NCI-H1930 (cell line): ENCODE measurements around the gene PITX3.
"Not testable (repeated sequence)": the region's sequence is repeated elsewhere in the genome, so short reads cannot be mapped to it uniquely, and the experiment has no call there.

Source experiments
- DNase-seq, 2 experiments: peaks; one replicate each; lab custom pipeline; 2025; lab: John Stamatoyannopoulos, UW

Gene PITX3

DNA sequence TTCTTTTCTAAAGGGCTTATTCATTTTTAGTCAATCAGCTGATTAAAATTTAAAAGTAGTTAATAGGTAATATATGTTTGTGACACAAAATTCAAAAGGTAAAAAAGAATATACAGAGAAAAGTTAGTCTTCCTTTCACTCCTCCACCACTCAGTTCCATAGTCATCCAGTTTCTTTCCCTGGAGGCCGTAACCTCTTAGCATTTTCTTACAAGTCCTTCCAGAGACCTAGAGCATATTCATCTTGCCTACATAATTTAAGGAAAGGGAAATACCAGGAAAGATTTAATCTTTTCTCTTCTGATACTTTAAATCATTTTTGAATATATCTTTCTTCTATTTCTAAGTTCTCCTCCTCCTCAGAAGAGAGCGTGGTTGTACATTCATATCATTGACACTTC, 14.1 kb upstream of the PITX3 start:
- no peak for DNase-seq

DNA sequence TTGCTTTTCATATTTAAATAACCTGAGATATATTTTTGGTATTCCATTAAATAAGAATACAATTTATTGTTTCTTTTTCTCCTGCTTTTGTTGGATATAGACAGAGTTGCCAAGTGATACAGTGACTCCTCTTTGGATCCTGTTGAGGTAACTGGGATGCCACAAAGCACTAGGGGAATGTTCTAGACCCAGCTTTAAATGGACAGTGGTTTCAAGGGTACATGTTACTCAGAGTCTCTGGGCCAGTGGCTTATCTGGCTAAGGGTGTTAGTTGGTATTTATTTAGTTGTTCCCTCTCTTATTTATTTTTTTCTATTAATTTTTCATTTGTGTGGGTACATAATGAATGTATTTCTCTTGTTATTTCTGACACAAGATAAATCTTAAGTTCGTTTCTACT, 13.1 kb upstream of the PITX3 start:
- no peak for DNase-seq

DNA sequence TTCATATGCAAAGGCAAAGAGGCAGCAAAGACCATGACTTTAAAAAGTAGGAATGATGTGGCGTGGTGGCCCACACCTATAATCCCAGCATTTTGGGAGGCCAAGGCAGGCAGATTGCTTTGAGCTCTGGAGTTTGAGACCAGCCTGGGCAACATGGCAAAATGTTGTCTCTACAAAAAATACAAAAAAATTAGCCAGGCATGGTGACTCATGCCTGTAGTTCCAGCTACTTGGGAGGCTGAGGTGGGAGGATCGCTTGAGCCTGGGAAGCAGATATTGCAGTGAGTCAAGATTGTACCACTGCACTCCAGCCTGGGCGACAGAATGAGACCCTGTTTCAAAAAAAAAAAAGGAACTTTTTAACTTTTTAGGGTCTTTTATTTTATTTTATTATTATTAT, 11.2 kb upstream of the PITX3 start:
- not testable (repeated sequence) for DNase-seq

DNA sequence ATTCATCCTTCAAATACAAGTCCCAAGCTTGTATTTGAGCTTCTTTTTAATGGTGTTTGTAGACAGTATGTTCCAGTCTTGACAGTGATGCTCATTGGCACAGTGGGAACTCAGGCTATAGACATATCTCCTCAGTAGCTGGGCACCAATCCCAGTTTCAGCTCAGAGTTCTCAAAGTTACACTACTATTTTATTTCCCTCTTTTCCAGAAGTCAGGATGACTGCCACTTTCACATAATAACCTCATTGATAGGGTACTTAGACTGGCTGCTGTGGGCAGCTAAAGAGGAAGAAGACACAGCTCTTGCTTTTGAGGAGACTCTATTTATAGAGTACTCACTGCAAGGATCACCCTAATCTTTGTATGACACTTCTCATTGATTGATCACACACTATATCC, 6.4 kb upstream of the PITX3 start:
- no peak for DNase-seq

DNA sequence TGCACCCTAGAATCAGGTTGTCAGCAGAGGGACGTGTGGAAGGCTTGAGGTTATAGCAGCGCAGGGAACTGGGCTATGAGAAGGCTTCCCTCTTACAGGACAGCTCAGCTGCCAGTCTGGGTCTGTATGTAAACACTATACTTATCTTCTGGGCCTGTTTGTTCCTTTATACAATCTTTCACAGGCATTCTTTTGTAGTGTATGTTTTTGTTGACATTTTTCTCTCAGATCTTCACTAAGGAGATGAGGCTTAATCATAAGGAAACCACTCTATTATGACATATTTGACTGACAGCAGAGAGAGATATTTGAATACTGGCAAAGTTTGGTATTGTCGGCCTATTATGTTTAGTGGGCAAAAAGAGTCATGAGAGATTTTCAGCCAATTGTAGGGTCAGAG, 4.9 kb upstream of the PITX3 start:
- DNase-seq: no peak

DNA sequence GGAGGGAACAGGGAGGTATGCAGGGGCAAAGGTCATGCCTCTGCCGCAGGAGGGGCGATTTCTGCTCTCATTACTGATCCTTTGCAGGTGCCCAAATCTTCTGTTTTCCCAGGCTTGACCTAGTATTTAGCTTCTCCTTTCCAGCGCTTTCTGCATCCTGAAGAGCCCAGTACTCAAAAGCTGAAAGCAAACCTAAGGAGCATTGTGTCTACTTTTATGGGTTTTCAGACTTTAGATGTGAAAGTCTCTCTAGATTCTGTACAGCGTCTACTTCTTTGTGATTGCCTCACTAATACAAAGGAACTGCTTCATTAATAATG, 4.6 kb upstream of the PITX3 start:
- DNase-seq: no peak

DNA sequence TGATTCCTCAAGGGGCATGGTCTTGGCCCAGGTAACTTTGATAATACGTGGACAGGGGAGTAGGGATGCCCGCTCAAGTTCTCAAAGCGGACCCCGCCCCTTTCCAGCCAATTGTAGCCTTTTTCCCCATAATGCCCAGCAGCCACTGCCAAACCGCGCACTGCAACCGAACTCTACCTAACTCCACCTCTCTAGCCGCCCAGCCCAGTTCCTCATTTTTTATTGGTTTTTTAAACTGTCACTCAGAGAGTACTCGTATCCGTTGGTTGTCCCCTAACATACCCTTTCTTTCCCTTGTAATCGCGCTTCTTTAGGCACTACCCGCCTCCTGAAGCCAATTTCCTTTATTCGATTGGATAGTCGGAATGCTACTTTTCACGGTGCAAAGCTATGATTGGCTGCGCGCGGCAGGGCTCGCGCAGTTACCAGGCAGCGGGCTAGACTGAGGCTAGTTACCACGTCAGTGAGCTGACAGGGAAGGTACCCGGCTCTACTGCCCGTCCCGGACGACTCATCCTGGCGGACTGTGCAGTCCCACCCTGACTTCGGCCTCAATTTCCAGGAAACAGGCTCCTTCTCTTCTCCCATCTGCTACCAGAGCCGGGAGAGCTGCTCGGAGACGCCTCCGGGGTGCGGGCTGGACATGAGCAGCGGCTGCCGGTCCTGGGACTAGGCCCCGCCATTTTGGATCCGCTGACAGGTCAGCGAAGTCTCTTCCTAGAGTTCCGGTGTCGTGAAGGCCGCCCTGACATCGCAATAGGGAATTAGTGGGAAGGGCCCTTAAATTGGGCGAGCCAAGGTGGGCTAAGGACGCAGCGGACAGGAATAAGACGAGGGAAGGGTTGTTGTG, 4.0 kb upstream of the PITX3 start, which contains the start of gene GBF1:
GBF1 (plus strand) TSS at position 451 of the 850 bp plus-strand sequence. CDS start 13,407 bp downstream, outside the sequence.
- peak; percentile 94 to 97 for DNase-seq

DNA sequence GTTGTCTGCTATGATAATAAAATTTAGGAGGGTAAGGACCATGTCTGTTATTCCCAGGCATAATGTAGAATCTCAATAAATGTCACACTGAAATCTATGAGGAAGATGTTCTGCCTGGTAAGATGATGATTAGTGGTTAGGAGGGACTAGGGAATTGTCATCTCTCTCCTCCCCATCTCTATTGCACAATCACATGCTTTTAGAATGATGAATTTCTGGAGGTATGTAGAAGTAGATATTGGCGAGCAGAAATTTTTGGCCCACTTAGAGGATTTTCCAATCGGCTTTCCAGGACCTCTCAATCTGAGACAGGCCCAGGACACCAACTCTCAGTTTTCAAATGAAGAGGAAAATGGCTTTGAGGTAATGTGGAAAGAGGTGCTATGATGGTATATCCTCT, 2.0 kb upstream of the PITX3 start:
- DNase-seq: no peak

DNA sequence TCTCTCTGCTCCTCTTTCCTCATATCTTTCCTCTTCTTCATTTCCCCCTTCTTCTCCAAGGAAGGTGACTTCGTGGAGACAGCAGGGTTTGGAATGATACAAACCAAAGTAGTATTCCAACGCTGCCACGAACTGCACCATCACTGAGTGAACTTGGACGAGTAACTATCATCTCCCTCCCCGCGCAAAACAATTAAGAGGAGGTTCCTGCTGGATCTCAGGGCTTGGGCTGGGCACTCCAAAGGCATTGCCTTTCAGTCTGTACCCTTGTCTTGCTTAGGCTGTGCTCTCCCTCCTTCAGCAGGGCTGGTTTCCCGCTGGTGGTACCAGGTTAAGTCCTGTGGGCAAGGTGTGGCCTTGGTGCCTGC, 790 bp upstream of the PITX3 start:
- no peak for DNase-seq

DNA sequence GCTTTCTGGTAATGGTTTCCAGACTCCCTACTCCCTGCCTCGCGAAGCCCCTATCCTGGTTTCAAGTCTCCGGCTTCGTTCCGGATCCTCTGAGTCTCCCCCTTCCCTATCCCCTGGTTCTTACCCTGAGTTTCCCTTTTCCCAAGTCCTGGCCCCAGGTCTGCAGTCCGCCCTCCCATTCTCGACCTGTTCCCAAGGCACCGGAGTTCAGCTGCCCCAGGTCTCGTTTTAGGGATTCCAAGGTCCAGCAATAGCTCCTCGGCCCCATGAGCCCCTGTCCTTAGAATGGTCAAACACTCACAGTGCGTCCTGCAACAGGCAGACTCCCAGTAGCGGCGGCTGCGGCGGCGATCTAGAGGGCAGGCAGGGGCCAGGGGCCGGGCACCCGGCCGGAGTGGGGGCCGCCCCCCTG, 274 bp downstream of the PITX3 start:
- DNase-seq: no peak

DNA sequence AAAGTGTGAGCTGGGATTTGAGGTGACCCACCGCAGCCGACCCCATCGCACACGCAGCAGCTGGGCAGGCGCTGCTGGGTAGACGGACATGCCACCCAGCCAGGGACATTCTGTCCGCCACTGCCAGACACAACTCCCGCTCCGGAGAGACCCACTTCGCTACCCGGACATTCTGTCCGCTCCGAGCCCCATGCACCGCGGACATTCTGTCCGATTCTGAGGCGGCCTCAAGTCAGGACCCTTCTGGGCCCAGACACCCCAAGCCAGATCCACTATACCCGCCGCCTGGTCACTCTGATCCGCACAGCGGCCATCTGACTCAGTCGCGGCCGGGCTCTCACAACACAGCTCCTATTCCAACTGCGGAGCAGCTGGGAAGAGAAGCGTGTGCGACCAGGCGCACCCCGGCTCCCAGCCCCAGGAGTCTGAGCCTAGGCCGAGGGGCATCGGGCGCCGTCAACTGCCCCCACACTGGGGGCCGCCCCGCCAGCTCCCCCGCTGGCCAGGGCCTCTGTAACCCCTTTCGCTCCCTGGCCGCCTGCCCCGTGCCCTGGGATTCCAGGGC, 763 bp downstream of the PITX3 start:
- no peak for DNase-seq

DNA sequence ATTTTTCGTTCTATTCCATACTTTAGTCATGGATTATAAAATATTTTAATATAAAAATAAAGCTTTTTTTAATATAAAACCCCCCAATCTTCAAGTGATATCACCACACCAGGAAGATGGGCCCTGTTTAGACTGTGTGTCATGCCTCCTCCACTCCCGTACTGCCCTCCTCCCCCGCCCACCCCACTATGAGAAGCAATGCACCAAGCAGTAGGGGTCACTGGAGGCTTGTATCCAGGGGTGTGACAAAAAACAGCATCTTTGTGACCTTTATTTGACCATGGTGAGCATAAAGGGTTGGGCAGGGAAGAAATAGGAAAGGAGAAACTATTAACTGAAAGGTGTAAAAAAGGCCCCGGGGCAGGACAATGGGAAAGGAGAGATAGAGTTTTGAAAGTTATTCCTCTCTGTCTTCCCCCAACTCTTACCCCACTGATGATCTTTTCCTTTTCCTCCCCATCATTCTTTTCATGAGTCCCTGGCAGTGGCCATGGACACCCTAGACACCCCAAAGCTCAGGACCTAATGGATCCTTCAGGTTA, 3.5 kb downstream of the PITX3 start:
- DNase-seq: no peak

DNA sequence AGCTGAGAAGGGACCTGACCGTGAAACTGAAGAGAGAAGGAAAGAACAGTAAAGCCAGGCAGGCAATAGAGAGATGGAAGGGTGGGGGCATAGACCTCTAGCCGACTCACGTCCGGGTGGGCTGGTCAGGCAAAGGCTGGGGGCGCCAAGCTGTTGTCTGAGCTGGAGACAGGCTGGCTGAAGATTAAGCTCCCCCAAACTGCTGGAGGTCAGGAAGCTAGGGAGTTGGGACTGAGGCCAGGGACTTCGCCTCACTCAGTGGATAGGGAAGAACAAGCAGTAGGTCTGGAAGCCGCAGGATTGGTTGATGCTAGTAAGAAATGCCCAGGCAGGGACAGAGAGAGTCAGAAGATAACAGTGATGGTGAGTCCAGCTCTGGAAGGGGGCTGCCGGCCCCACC, 5.3 kb downstream of the PITX3 start:
- DNase-seq: no peak

DNA sequence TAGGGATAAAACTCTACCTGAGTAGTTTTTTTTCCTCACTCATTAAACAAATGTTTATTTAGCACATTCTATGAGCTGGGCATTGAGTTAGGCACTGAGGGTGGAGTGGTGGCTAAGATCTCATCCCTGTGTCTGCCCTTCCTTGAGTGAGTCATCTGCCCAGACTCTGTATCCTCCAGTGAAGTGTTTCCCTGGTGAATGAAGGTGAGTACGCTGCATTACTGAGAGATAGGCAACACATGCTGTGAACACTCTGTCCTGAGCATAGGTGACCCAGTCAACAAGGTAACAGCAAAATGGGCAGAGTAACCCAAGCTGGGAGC, 5.8 kb downstream of the PITX3 start:
- no peak for DNase-seq

DNA sequence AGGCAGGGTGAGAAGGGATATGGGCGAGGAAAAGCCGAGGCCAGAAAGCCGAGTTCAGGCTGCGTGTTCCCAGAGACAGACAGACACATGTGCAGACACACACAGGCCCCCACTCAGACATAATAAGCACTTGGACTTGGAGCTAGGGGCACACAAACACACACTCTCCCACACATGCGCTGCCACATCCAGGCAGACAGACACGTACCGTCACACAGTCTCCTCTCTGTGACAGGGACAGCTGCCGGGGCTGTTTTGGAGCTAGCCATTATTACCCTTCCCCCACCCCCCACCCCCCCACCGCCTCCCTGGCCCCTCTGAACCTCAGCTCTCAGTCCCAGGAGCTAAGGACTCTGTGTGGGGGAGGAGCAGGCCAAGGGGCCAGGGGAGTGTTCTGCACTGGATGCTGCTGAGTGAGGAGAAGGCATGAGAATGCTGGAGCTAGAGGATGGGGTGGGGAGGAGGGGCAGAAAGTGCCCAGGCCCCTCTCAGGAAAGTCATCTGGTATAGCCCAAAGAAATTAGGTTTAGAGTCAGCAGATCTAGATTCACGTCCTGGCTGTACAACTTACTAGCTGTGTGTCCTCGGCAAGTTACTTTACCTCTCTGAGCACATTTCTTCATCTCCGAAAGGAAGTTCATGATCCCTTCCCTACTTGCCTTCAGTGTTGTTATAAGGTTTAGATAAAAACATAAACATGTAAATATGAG, 6.3 kb downstream of the PITX3 start:
- DNase-seq: no peak

DNA sequence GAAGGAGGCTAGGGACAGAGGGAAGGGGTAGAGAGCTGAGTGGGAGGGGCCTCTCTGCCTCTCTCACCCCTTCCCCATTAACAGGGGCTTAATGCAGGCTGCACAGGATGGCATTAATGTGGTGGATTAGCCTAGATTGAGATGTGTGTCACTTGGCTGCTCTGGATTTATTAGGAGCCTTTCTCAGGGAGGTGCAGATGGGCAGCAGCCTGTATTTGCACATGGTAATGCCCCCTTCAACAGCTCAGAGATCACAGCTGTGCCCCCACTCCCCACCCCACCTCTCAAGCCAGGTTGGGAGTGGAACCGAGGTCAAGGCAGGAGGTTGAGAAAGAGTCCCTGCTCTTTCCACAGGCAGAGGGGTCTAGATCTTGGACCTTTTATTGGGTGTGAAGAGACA, 7.3 kb downstream of the PITX3 start:
- DNase-seq: no peak

DNA sequence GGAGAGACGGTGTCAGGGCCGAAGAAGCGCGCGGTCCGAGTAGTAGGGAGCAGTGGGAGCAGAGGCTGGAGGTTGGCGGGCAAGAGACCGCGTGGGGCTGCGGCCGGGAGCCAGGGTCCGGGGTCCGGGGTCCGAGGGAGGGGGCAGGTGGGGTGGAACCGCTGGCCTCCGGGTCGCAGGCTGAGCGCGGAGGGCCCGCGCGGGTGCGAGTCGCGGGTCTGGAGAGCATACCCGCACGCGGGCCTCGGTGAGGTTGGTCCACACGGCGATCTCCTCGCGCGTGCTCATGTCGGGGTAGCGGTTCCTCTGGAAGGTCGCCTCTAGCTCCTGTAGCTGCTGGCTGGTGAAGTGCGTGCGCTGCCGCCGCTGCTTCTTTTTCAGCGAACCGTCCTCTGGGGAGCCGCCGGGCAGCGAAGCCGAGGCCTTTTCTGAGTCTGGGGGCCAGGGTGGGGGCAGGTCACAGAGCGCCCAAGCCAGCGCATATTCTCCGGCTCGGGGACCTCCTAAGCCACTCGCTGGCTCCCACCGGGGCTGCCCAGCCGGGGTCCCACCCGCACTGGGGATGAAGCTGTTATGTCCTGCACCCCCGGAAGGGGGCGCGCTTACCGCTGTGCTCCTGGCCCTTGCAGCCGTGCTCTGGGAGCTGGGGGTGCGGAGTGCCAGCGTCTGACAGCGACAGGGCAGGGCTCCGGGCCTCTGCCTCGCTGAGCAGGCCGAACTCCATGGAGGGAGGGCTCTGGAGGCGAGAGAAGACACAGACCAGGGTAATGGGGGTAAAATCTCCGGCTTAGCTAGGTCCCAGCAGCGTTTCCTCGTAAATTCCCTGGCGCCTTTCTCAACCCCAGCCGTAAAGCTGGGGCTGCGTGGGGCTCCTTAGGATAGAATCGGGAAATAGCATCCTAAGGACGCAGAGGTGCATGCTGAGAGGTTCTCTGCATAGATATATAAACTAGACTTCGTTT, 9.7 kb downstream of the PITX3 start:
- DNase-seq: peak in 1 of 2 experiments; percentile 28

DNA sequence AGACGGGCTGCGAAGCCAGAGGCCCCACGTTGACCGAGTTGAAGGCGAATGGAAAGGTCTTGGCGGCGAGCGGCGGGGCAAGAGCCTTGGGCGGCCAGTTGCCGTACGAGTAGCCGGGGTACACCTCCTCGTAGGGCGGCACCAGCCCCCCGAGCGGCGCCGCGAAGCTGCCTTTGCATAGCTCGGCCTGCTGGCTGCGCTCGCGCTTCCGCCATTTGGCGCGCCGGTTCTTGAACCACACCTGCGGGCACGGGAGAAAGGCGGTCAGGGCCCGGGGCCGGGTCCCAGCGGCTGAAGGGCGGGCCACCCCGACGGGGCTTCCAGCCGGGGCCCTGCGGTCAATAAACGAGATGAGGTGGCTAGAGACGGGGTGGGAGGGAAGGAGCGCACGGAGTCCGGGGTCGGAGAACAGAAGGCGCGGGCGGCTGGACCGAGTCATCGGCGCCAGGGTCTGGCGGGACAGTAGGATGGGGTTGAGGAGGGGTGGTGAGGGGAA, 10.4 kb downstream of the PITX3 start:
- DNase-seq: peak in 1 of 2 experiments; percentile 35

DNA sequence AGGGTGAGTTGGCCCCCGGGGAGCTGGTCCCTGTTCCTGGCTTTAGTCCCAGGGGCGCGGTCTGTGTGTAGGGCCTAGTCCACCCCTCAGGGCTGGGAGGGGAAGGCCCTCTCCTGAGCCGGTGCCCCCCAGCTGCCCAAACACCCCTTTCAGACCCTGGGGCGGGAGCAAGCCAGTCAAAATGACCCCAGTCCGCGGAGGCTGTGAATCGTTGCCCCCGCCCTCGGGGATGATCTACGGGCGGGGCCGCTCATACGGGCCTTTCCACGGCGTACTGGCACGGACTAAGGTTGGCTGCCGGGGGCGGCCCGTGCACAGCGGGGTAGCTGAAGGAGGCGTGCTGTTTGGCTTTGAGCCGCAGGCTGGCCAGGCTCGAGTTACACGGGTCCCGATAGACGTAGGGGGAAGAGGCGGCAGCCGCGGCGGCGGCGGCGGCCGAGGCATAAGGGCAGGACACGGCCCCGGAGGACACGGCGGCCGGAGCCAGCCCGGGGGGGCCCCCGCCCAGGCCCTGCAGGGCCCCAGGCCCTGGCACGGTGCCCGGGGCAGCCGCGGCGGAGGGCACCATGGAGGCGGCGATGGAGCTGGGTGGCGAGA, 10.9 kb downstream of the PITX3 start:
- peak; percentile 37 to 44 for DNase-seq

DNA sequence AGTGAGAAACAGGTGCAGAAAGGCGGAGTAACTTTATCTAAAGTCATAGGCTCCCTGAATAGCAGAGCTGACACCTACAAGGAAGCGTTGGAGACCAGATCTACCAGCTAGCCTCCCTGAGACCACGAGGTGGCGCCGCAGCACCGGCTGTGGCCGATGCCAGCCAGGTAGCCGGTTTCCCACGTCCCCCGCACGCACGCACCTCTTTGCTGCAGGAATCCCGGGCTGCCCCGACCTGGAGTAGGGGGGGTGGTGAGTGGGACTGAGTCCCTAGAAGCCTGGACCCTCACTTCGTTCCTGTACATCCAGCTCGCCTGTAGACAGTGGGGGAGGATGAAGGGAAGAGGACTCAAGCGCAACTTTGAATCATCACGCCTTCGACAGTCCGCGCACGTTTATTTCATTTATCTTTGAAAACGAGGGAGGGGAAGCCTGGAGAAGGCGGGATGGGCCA, 11.5 kb downstream of the PITX3 start:
- DNase-seq: peak; percentile 13 to 73

DNA sequence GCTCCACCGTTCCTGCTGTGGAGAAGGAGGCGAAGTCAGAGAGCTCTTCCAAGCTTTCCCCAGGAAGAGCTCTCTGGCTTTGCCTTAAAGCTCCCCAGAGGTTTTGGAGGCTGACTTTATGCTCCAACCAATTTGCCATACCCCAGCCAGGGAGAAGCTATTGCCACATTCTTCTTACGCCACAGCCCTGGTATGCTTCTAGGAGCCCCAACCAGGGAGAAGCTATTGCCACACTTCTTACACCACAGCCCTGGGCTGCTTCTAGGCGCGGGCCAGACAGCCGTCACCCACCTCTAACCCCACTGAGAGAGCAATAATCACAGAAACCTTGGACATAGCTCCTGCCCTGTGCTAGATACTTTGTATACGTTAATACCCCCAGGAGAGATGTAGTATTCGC, 14.3 kb downstream of the PITX3 start:
- DNase-seq: no peak
